ENCODE measurements around the gene TCEANC2.

TCEANC2 gene

GRCh38 chr1:54138994-54139393 is 85.6 kb downstream of the TCEANC2 start:
- DNase-seq, result no peak

- DNase-seq, result no peak
Measured at GRCh38 chr1:54139711-54140110, 86.3 kb downstream of the TCEANC2 start.

GRCh38 chr1:54142146-54142900 is 88.9 kb downstream of the TCEANC2 start:
- no peak for DNase-seq

- no peak for DNase-seq
Measured at GRCh38 chr1:54144366-54144765, 91.0 kb downstream of the TCEANC2 start.

- DNase-seq, result no peak
Measured at GRCh38 chr1:54149734-54150133, 96.3 kb downstream of the TCEANC2 start.

- DNase-seq, result no peak
Measured at GRCh38 chr1:54151013-54151412, 97.6 kb downstream of the TCEANC2 start.

- no peak for DNase-seq
Measured at GRCh38 chr1:54152696-54153095, 99.3 kb downstream of the TCEANC2 start, which contains the start of gene CDCP2. TSS of gene CDCP2 (minus strand) at chr1:54153000. CDS start at chr1:54152922, 78 bp downstream.

GRCh38 chr1:54153535-54154439 is 100.4 kb downstream of the TCEANC2 start:
- DNase-seq, result no peak
